ENCODE results near the gene ING5. TPM values are rescaled to one million over a fixed set of nuclear protein-coding genes. Genes with fewer than 3 reads are reported as not detected.

ING5 gene
- total and polyA plus RNA-seq, 7 donors, result 14.5 to 25.4 (median 18.9) TPM

DNA sequence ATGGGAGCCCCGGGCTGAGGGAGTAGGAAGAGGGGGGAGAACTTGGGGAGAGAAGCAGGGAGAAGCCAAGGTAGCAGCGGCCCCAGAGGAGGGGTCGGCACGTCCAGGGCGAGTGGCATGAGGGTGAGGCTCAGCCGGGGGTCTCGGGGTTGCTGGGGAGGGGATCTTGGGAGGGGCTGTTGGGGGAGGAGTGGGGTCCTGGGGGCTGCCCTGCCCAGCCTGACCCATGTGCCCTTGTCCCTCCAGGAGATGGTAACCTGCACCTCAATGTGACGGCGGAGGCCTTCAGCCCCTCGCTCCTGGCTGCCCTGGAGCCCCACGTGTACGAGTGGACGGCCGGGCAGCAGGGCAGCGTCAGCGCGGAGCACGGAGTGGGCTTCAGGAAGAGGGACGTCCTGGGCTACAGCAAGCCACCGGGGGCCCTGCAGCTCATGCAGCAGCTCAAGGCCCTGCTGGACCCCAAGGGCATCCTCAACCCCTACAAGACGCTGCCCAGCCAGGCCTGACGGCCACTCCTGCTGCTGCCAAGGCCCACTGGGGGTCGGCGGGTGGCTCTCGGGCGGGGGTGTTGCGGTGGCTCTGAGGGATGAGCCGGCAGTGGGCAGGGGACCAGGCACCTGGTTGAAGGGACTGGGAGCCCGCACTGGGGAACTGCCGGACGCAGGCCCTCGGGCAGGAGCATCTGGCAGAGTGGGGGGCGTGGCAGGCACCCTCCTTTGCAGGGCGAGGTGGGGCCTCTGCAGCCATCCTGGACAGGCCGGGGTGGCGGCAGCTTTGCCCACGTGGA, 65.8 kb downstream of the ING5 start:
- no peak for DNase-seq
- H3K9me3 ChIP-seq, result no peaks in the 10 kb centered on the region
- TF ChIP-seq, protein P1, sequence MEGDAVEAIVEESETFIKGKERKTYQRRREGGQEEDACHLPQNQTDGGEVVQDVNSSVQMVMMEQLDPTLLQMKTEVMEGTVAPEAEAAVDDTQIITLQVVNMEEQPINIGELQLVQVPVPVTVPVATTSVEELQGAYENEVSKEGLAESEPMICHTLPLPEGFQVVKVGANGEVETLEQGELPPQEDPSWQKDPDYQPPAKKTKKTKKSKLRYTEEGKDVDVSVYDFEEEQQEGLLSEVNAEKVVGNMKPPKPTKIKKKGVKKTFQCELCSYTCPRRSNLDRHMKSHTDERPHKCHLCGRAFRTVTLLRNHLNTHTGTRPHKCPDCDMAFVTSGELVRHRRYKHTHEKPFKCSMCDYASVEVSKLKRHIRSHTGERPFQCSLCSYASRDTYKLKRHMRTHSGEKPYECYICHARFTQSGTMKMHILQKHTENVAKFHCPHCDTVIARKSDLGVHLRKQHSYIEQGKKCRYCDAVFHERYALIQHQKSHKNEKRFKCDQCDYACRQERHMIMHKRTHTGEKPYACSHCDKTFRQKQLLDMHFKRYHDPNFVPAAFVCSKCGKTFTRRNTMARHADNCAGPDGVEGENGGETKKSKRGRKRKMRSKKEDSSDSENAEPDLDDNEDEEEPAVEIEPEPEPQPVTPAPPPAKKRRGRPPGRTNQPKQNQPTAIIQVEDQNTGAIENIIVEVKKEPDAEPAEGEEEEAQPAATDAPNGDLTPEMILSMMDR (IDR thresholded peaks at IDR 0.05), result no peak
- no peak for ATAC-seq
- peaks cover 10% of the 10 kb centered on the region for H3K4me1 ChIP-seq
- 83 to 90% (median 89%) methylated on average over 29 to 37 of the region's 37 CpGs for WGBS, 3 donors
- intact Hi-C loops (cut with DNase I), result no loop called here
- H3K27me3 ChIP-seq (ENCODE audit: insufficient read depth in 3 of 3, low read length in 2 of 3), result no peaks in the 10 kb centered on the region
- no peak overlapping the region for H3K4me3 ChIP-seq
- H3K27ac ChIP-seq, result no peak overlapping the region
- no peaks in the 10 kb centered on the region for H3K36me3 ChIP-seq (ENCODE audit: insufficient read depth in 1 of 2, low read depth in 1 of 2)

DNA sequence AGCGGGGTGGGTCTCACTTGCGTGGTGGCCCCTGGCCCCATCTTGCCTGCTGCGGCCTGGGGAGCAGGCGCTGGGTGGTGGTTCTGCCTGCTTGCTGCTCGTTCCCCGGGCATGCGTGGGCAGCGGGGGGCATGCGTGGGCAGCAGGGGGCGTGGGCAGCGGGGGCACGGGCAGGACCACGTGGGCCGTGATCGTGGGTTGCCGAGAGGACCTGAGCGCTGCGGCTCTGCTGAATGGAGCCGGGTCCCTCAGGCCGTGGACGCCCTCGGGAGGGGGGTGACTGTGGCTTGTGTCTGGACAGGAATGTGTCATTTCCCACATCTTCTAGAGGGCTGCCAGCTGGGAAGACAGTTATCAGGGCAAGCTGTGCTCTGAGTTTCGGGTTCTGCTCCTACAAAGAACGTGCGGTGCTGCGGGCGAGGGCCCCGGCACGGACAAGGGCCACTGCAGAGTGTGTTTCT, 66.4 kb downstream of the ING5 start:
- no peak overlapping the region for H3K27ac ChIP-seq
- no peaks in the 10 kb centered on the region for H3K27me3 ChIP-seq (ENCODE audit: insufficient read depth in 3 of 3, low read length in 2 of 3)
- peaks cover 10% of the 10 kb centered on the region for H3K4me1 ChIP-seq
- TF ChIP-seq, protein P1 (IDR thresholded peaks at IDR 0.05), result no peak
- WGBS, 3 donors, result 84 to 91% (median 87%) methylated on average over 25 to 29 of the region's 29 CpGs
- DNase-seq (no peak), ATAC-seq (no peak)
- H3K36me3 ChIP-seq (ENCODE audit: insufficient read depth in 1 of 2, low read depth in 1 of 2), result no peaks in the 10 kb centered on the region
- intact Hi-C loops (cut with DNase I), result no loop called here
- no peaks in the 10 kb centered on the region for H3K9me3 ChIP-seq
- no peak overlapping the region for H3K4me3 ChIP-seq

- peaks cover 10% of the 10 kb centered on the region for H3K4me1 ChIP-seq
- no peaks in the 10 kb centered on the region for H3K9me3 ChIP-seq
- no peaks in the 10 kb centered on the region for H3K36me3 ChIP-seq (ENCODE audit: insufficient read depth in 1 of 2, low read depth in 1 of 2)
- DNase-seq (no peak), ATAC-seq (no peak)
- no peak overlapping the region for H3K27ac ChIP-seq
- peaks cover 0 to 3% (median 0%) of the 10 kb centered on the region in 3 donors for H3K27me3 ChIP-seq (ENCODE audit: insufficient read depth in 3 of 3, low read length in 2 of 3)
- H3K4me3 ChIP-seq, result no peak overlapping the region
- TF ChIP-seq, protein P1 (IDR thresholded peaks at IDR 0.05), result no peak
- intact Hi-C loops (cut with DNase I), result no loop called here
- WGBS, 3 donors, result 85 to 91% (median 87%) methylated on average over 11 of the region's 11 CpGs
Measured at GRCh38 chr2:241768850-241769249, 67.0 kb downstream of the ING5 start.

DNA sequence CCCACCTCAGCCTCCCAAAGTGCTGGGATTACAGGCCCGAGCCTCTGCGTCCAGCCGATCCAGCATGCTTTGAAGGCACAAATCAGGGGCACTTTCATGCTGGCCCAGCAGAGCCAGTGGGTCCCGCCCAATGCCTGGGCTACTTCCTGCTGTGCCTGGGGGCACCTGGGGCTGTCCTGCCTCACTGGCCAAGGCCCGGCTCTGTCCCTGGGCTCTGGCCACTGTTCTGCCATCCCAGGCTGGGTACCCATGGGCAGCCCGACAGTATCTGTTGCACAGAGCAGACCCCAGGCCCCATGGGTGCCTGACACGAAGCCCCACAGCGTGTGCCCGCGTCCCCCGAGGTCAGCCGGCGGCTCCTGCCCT, 68.0 kb downstream of the ING5 start:
- H3K4me1 ChIP-seq, result peaks cover 10% of the 10 kb centered on the region
- no peak overlapping the region for H3K27ac ChIP-seq
- H3K4me3 ChIP-seq, result no peak overlapping the region
- WGBS, 3 donors, result 80 to 90% (median 88%) methylated on average over 13 of the region's 13 CpGs
- TF ChIP-seq, protein P1 (IDR thresholded peaks at IDR 0.05), result no peak
- H3K36me3 ChIP-seq (ENCODE audit: insufficient read depth in 1 of 2, low read depth in 1 of 2), result no peaks in the 10 kb centered on the region
- peaks cover 0 to 10% (median 4%) of the 10 kb centered on the region in 3 donors for H3K27me3 ChIP-seq (ENCODE audit: insufficient read depth in 3 of 3, low read length in 2 of 3)
- intact Hi-C loops (cut with DNase I), result no loop called here
- DNase-seq, result no peak
- H3K9me3 ChIP-seq, result no peaks in the 10 kb centered on the region
- ATAC-seq, result no peak

Data from psoas muscle (tissue), 8 donors.